Adipose tissue (tissue), 3 donors: ENCODE data around the gene ILF2. TPM values are rescaled to one million over a fixed set of nuclear protein-coding genes. Genes with fewer than 3 reads are reported as not detected.
A peak's percentile ranks its signal among the peaks of the same experiment; 100 is the strongest.

Experiments used
- H3K27ac ChIP-seq: one replicate; pipeline ENCODE4 v1.5.1; 2013; ENCODE audit warnings: low read depth, low read length
- WGBS, 3 donors: extraction: QIAGEN DNeasy Blood & Tissue Kit; methylation state at CpG; one replicate each; pipeline ENCODE4 v1.1.7; 2013; 5-methylcytosine and 5-hydroxymethylcytosine counted together
- polyA plus RNA-seq, 3 donors: library from polyadenylated mRNA; stranded (reverse); fragments of 200-250 nt; gene quantifications; one replicate each; pipeline ENCODE4 v1.2.3, GENCODE V29; 2013
- donor health status: healthy with polysubstance abuse.
- donor health status: Bipolar disorder and iron deficiency.
- donor health status: healthy.

Gene ILF2
- polyA plus RNA-seq, 3 donors = 56.3 to 111 (median 89.5) TPM

DNA sequence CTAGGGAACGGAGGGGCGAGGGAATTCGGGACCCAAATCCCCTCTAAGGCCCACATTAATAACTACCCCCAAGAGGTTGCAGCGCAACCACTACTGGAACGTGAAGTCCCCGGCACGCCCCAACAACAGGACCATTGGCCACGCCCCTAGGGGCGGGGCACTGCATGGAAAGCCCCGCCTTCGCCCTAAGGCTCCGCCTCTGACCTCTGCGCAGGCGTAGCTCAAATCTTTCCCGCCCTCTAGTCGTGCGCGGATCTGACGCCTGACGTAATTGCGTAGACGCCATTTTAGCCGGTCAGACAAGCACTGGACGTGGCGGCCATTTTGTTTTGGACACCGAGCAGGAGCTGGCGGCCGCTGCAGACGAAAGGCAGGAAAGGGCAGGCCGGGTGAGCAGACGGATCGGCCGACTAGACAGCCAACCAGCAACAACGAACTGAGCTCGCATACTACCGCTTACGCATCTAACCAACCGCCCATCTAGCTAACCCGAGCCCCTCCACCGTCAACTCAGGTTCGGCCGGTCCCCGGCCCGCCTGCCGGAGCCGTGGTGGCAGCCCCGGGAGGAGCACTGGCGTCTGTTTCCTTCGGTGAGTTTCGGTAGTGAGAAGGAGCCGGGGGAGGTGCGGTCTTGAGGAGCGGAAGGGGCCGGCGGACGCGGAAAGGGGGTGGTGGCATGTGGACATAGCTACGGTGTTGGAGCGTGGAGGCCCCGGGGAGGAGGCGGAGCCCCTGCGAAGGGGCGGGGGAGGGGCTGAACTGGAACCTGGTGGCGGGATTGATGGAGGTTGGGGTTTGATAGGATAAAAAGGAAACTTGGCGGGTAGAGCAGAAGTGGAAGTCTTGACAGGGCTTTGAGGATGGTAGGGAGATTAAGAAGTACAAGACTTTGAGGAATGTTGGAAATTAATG, 36.8 kb downstream of the ILF2 start, which contains the start of gene CHTOP:
CHTOP (plus strand) TSS at position 313 of the 912 bp plus-strand sequence. CDS start 2,523 bp downstream, outside the sequence.
- peak within 1 kb of the TSS; percentile 63 for H3K27ac ChIP-seq
- WGBS, 3 donors = 1 to 2% (median 2%) methylated on average over 65 of the region's 65 CpGs

DNA sequence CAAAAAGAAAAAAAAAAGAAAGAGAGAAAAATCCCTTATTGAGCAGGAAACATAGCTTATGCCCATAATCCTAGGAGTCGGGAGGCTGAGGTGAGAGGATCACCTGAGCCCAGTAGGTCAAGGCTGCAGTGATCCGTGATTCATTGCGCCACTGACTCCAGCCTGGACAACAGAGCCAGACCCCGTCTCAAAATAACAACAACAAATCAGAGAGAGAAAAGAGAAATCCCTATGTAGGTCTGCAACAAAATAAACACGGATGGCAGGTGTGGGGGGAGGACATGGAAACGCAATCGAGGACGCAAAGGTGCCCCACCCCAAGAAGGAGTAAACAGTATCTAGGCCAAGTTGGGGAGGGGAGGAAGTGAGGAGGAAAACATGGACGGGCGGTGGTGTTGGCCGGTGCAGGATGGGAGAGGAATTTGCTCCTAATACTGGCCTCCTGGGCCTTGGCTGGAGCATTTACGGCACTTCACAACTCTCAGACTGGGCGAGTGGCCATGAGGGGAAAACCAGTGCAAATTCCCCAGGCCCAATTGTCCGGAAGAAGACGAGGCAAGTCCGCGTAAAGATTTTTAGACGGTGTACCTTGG, 37.5 kb downstream of the ILF2 start:
- no peak overlapping the region for H3K27ac ChIP-seq
- 43 to 47% (median 44%) methylated on average over 18 of the region's 18 CpGs for WGBS, 3 donors

DNA sequence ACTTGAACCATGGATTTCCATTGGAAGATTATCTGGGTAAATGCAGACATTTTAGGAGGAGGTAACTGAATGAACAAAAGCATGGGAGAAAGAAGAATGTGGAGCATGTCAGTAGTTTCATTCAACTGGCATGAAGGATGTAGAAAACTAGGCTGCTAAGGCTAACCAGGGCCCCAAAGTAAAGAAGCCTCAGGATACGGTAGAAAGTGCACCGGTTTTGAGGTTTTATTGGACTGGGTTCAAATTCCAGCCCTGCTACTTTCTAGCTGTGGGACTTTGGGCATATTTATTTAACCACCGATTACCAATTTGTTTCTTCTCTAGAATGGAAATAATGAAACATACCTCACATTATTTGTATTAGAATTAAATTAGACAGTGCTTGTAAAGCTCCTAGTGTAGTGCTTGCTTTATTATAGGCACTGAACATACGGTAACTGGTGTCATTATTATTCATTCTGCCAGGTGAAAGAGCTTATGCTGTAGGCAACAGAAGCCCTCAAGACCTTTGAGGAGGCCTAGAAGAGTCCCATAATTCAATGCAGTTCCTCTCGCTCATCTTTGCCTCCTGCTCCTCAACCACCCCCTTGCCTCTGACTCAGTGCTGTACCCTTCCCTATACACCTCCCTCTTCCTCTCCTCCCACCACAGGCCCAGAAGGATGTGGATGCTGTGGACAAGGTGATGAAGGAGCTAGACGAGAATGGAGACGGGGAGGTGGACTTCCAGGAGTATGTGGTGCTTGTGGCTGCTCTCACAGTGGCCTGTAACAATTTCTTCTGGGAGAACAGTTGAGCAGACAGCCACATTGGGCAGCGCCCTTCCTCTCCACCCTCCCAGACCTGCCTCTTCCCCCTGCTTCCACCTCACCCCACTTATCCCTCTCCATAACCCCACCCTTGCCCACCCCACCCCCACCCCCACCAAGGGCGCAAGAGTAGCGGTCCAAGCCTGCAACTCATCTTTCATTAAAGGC, 39.5 kb downstream of the ILF2 start:
- 77 to 81% (median 78%) methylated on average over 10 of the region's 10 CpGs for WGBS, 3 donors
- no peak overlapping the region for H3K27ac ChIP-seq

DNA sequence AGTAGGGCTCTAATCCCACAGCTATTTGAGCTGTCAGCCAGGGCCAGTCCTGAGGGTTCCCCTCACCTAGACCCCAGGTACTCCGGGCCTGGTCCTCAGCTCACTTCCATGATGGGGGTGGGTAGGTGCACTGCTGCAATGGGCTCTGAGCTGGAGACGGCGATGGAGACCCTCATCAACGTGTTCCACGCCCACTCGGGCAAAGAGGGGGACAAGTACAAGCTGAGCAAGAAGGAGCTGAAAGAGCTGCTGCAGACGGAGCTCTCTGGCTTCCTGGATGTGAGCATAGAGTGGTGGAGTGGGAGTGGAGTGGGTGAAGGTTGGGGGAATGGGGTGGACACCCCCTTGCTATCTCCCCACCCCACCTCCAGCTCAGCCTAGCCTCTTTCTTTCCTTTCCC, 40.4 kb downstream of the ILF2 start:
- WGBS, 3 donors = 83 to 92% (median 91%) methylated on average over 7 of the region's 7 CpGs
- H3K27ac ChIP-seq = no peak overlapping the region

DNA sequence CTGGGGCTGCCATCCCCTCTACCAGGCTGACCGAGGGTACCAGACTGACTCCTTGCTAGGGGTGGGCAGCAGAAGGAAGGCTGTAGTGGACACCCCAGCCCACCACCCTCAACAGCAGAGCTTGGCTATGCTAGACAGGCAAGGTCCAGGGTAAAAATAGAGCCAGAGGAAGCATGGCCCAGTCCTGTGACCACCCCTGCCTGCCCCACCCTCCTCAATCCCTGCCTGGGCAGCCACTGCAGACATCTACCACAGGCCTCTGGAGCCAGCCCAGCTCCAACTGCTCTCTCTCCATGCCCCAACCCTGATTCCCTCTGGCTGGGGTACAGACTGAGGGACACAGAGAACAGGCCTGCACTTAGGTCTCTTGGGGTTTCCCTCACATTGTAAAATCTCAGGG, 40.8 kb downstream of the ILF2 start:
- H3K27ac ChIP-seq = no peak overlapping the region
- WGBS, 3 donors = 100% methylated on average over 1 of the region's 1 CpG

DNA sequence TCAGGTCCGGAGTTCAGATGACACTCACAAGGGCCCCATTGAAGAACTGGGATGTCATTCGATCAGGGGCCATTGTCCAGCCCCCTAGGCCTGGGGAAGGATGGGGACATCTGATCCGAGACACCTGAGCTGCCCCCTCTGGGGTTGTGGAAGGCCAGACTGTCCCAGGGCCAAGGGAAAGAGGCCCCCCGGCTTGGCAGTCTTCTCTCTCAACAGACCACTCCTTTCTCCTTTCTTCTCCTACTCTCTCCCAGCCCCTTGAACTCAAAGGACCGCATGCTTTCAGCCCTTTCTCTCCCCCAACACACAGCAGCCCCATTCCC, 41.5 kb downstream of the ILF2 start:
- no peak overlapping the region for H3K27ac ChIP-seq
- WGBS, 3 donors = 79 to 88% (median 87%) methylated on average over 5 of the region's 5 CpGs

DNA sequence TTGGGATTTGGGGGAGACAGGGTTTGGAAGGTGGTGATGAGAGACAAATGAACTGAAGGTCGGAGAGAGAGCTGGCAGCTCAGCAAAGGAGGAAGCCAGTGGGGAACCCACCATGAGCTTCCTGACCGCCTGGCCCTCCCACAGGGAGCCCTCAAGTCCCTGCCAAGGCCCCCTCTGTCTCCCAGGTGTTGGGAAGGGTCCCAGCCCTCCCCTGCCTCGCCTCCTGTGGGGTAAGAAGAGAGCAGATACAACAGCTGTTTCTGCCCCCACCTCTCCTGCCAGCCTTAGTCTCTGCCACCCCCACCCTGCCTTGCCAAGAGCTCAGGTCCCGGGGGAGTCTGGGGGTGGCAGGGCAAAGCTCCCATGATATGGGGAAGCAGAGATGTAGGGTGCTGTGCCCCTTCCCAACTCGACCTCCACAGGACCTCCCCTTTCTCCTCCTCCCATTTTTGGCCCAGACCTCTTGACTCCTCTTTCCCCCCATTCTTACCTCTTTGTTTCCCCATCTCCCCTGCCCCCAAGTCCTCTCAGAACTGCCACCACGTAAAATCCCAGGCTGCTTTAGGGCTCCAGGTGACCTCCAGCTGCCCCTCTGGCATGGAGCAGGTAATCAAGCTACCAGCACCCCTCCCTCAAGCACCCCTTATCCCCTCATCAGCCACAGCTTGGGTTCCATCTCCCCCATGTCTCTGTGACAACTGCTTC, 42.0 kb downstream of the ILF2 start:
- 72 to 86% (median 74%) methylated on average over 6 of the region's 6 CpGs for WGBS, 3 donors
- no peak overlapping the region for H3K27ac ChIP-seq

DNA sequence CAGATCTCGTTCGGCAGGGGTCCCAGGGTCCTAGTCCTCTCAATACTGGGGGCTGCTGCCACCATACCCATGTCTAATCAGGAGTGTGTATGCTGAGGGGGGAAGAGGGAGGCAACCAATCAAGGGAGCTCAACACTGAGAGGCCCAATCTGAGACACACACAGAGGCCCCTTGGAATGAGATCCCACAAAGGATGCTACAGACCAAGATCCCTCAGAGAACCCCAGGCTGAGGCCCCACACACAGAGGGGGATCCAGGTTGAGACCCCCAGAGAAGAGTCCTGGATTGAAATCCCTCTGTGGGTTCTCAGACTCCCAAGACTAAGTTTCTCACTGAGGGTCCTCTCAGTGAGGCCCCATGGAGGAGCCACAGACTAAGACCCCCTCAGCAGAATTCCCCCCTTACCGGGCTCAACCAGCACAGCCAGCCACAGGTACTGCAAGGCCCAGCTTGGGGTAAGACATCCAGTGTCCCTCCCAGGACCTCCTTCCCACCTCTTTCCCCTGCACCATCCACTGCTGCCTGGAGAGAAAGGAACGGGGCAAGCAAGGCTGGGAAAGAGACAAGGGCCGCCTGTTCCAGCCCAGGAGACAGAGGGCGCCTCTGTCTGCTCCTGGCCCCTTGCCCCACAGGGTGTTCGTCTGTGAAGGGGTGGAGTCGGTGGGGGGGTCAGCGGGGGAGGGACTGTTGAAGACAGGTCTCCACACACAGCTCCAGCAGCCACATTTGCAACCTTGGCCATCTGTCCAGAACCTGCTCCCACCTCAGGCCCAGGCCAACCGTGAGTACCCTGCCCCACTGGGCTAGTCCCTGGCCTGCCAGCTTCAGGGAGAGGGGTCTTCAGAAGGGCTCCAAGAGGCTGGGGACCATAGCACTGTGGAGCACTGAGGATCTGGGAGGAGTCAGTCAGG, 42.8 kb downstream of the ILF2 start, which contains the start of gene S100A1:
S100A1 (plus strand) TSS at position 720 of the 912 bp plus-strand sequence. CDS start 2,088 bp downstream, outside the sequence.
- no peak within 1 kb of the TSS for H3K27ac ChIP-seq
- WGBS, 3 donors = 55 to 65% (median 64%) methylated on average over 10 of the region's 10 CpGs

DNA sequence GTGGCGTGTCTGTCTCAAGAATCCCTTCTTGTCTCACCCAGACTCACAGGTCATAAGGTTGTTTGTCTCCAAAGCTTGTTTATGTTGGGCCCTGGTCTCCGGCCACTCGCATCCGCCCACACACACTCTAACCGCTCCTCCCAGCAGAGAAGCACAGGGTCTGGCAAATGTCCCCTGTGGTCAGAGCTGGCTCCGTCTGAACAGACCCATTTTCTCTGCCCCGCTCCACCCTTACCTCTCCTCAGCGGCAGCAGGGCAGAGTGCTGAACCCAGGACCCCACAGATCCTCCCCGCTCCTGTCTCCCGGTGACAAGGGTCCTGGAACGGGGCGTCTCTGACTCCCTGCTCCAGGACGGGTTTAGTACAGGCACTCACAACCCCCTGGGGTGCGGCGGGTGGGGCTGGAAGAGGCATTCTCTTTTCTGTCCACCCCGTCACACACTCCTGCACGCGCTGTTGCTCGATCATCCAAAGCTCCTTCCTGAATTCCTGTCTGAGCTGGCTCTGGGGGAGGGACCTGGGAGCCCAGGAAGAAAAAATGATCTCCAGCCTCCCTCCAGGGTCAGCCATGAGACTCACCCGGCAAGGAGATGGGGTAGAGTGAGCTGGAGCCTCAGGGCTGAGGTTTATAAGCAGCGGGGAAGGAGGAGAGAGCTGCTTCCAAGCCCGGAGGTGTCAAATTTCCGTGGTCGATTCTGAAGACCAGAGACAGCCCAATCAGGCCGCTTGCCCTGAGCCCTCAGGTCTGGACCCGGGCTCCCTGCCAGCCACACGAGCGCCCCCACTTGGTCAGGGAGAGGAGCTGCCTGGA, 43.7 kb downstream of the ILF2 start, which contains the start of gene S100A13:
S100A13 (minus strand) TSS at position 602 of the 811 bp plus-strand sequence. CDS start 1,033 bp downstream, outside the sequence.
- WGBS, 3 donors = 9 to 19% (median 11%) methylated on average over 27 to 28 of the region's 28 CpGs

DNA sequence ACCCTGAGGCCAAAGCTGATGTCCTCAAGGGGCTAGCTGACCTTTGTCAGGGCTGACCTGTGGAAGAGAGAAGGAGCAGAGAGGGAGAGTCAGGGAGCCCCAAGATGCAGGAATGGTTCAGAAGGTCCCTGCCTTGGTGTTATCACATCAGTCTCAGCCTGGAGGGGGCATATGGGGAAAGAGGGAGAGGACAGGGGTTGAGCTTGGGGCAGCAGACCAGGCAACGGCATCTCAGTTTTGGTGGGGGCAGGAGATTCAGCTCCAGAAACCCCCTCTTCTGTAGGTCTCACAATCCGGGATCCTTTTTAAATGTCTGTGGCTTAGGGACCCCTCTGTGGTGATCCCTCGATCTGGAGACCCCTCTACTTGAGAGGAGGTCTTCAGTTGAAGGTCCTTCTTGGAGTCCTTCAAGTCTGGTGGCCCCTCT, 44.3 kb downstream of the ILF2 start:
- WGBS, 3 donors = 47 to 66% (median 51%) methylated on average over 3 of the region's 3 CpGs
- H3K27ac ChIP-seq = peak overlapping the region; percentile 7

More for the DNA sequence above, 43.7 kb downstream of the ILF2 start, which contains the start of gene S100A13:
- peak within 1 kb of the TSS; percentile 7 for H3K27ac ChIP-seq

DNA sequence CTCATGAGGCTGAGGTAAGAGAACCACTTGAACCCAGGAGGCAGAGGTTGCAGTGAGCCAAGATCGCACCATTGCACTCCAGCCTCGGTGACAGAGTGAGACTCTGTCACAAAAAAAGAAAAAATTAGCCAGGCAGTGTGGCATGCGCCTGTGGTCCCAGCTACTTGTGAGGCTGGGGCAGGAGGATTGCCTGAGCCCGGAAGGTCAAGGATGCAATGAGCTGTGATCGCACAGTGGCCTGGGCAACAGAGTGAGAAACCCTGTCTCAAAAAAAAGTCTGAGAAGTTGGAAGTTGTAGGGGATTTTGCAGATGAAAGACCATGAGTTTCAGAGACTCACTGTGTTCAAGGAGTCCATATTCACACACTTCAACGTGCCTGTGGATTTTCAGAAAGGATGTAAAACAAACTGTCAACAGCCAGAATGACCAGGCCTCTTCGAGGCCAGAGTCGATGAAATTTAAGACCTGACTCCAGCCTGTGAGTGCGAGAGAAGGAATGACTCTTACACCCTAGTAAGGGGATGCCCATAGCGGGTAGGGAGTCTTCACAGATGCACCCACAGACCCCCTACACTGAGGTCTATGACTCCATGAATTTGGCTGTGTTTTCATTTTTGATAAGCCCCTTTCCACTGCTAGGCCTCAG, 45.7 kb downstream of the ILF2 start:
- 88 to 94% (median 89%) methylated on average over 10 of the region's 10 CpGs for WGBS, 3 donors
- H3K27ac ChIP-seq = no peak overlapping the region

DNA sequence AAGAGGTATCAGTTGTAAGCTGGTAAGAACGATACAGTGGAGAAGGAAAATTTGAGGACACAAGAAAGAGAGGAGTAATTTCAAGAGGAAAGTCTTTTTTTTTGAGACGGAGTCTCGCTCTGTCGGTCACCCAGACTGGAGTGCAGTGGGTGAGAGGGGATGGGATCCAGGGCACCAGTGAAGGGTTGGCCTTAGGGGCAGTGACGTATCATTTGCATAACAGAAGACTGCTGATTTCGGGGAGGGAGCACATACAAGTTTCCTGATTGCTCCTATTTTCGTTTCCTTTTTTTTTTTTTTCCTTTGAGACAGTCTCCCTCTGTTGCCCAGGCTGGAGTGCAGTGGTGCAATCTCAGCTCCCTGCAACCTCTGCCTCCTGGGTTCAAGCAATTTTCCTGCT, 47.7 kb downstream of the ILF2 start:
- WGBS, 3 donors = 55 to 82% (median 68%) methylated on average over 7 of the region's 7 CpGs
- no peak overlapping the region for H3K27ac ChIP-seq

DNA sequence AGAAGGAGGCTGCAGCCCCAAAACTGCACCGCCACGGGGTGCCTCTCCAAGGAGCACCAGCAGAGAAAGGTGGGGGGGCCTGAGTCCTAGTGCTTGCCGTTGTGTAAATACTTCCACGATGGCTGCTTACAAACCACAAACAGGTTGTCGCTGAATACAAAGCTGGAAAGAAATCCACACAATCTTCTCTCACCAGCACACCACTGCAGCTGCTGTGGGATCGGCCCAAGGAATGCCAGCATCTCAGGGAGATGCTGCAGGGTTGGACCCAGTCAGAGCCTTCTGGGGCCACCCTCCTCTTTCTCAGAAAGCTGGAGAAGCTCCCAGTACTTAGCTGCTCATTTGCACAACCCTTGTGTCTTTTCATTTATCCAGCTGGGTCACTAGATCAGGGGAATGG, 51.6 kb downstream of the ILF2 start:
- H3K27ac ChIP-seq = no peak overlapping the region
- WGBS, 3 donors = 91 to 96% (median 94%) methylated on average over 6 of the region's 6 CpGs

DNA sequence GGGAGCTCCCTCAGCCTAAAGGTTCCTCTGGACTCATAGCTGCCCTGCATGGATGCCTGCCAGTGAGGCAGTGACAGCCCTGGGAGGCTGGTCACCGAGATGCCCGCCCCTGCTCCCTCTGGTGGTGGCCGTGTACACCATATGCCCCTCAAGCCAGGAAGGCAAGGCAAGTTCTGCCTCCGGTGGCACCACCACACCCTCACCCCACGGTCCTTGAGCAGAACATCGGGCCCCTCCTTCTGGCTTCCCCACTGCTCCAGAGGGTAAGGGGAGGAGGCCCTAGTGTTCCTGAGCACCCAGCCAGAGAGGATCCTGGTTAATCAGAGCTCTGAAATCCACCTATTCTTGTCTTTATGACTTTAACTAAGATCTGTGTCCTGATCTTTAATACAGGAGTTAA, 53.1 kb downstream of the ILF2 start:
- no peak overlapping the region for H3K27ac ChIP-seq
- WGBS, 3 donors = 13 to 46% (median 37%) methylated on average over 6 of the region's 6 CpGs

DNA sequence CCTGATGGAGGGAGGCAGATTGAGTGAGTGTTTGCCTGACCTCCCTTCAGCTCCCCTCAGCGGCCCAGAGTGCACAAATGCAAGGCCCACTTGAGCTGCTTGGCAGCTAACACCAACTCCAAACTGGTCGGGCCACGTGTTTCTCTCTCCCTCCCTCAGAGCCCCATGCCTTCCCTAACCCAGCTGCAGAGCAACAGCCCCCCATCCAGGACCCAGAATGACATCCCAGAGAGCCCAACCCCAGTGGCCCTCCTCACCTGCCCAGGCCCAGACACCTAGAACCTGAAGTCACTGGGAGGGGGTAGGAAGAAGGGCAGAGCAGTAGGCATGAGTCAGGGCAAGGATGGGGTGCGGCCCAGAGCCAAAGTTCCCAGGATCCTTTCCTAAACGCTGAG, 53.9 kb downstream of the ILF2 start:
- H3K27ac ChIP-seq = no peak overlapping the region
- 72 to 88% (median 74%) methylated on average over 5 of the region's 5 CpGs for WGBS, 3 donors
